HG03103 (cell line): ENCODE results near the gene ZEB1.

Experiments
- ATAC-seq: cut with Tn5 transposase; IDR thresholded peaks from one replicate; pipeline ENCODE4 v1.9.1; 2021; ENCODE audit warnings: low read depth; ENCODE audit not compliant: unreplicated experiment

ZEB1 gene

GRCh38 chr10:31318854-31319601, at the start of gene ZEB1:
TSS of gene ZEB1 (plus strand) at chr10:31319216. CDS start at chr10:31319235, 19 bp downstream.
- ATAC-seq: no peak

- ATAC-seq: no peak
These were observed 48.1 kb upstream of the ZEB1 start for GRCh38 chr10:31270954-31271353.

GRCh38 chr10:31272841-31273240, 46.2 kb upstream of the ZEB1 start:
- no peak for ATAC-seq

GRCh38 chr10:31273789-31274188, 45.2 kb upstream of the ZEB1 start:
- no peak for ATAC-seq

- no peak for ATAC-seq
These were observed 44.7 kb upstream of the ZEB1 start for GRCh38 chr10:31274310-31274709.

- ATAC-seq: no peak
These were observed 40.6 kb upstream of the ZEB1 start for GRCh38 chr10:31278279-31278941.

GRCh38 chr10:31280972-31281371, 38.0 kb upstream of the ZEB1 start:
- no peak for ATAC-seq

- no peak for ATAC-seq
These were observed 31.0 kb upstream of the ZEB1 start for GRCh38 chr10:31288001-31288400.

- ATAC-seq: no peak
These were observed 30.1 kb upstream of the ZEB1 start for GRCh38 chr10:31288962-31289361.

- no peak for ATAC-seq
These were observed 28.6 kb upstream of the ZEB1 start for GRCh38 chr10:31290386-31290785.

- no peak for ATAC-seq
These were observed 27.9 kb upstream of the ZEB1 start for GRCh38 chr10:31291123-31291522.

GRCh38 chr10:31294558-31294957, 24.5 kb upstream of the ZEB1 start:
- ATAC-seq: no peak

GRCh38 chr10:31296754-31297153, 22.3 kb upstream of the ZEB1 start:
- no peak for ATAC-seq

- ATAC-seq: no peak
These were observed 19.9 kb upstream of the ZEB1 start for GRCh38 chr10:31299119-31299518.

GRCh38 chr10:31303212-31303611, 15.8 kb upstream of the ZEB1 start:
- no peak for ATAC-seq

GRCh38 chr10:31304291-31304970, 14.6 kb upstream of the ZEB1 start:
- ATAC-seq: no peak

- ATAC-seq: no peak
These were observed 5.6 kb upstream of the ZEB1 start for GRCh38 chr10:31313396-31313795.

GRCh38 chr10:31314256-31315150, 4.5 kb upstream of the ZEB1 start:
- no peak for ATAC-seq

GRCh38 chr10:31315453-31315852, 3.6 kb upstream of the ZEB1 start:
- ATAC-seq: no peak

- ATAC-seq: no peak
These were observed 1.8 kb upstream of the ZEB1 start for GRCh38 chr10:31317171-31317570.
